H1 (cell line): Measurements from ENCODE around the gene IL1RAPL1. TPM values are rescaled to one million over a fixed set of nuclear protein-coding genes. Genes with fewer than 3 reads are reported as not detected.

Experiments used
- CTCF ChIA-PET: fragments of 300-600 bp; sonication (Branson Sonifier 250); formaldehyde crosslinking; loops from one replicate; lab custom pipeline; 2021; ENCODE audit not compliant: partially characterized antibody; lab: Charles Lee
- POLR2A ChIA-PET: fragments of 300-600 bp; sonication (Branson Sonifier 250); formaldehyde crosslinking; loops from one replicate; lab custom pipeline; 2021; ENCODE audit warnings: inconsistent platforms; ENCODE audit not compliant: partially characterized antibody; lab: Charles Lee
- DNase-seq, 2 experiments: peaks; one replicate each; pipeline versions ENCODE4 v3.0.0 to v3.0.0-alpha.2; 2010 to 2022; ENCODE audit warnings: low spot score in 2 of 2, low read depth in 1 of 2, mixed read lengths in 1 of 2
- FAIRE-seq: peaks from 2 replicates; lab custom pipeline; 2011; peaks lifted over from hg19 to GRCh38; lab: Jason Lieb, UNC
- H2AFZ ChIP-seq: 2 replicates; pipeline ENCODE4 v1.8.1; 2012; ENCODE audit warnings: low read length, inconsistent platforms
- H2AK5ac ChIP-seq: 2 replicates; pipeline ENCODE4 v1.6.1; 2013; ENCODE audit warnings: low read depth, low read length
- H2BK120ac ChIP-seq: replicated peaks from 2 replicates; pipeline ENCODE3; 2013; ENCODE audit warnings: low read depth, low read length, inconsistent platforms
- H2BK12ac ChIP-seq: 2 replicates; pipeline ENCODE4 v1.6.1; 2013; ENCODE audit warnings: low read depth, low read length
- H2BK15ac ChIP-seq: 2 replicates; pipeline ENCODE4 v1.6.1; 2013; ENCODE audit warnings: low read length
- H2BK20ac ChIP-seq: 2 replicates; pipeline ENCODE4 v1.6.1; 2013; ENCODE audit warnings: low read length
- H2BK5ac ChIP-seq: 2 replicates; pipeline ENCODE4 v1.6.1; 2013; ENCODE audit warnings: low read depth, low read length
- H3K14ac ChIP-seq: 2 replicates; pipeline ENCODE4 v1.6.1; 2013; ENCODE audit warnings: inconsistent platforms; ENCODE audit not compliant: insufficient read length
- H3K18ac ChIP-seq: 2 replicates; pipeline ENCODE4 v1.6.1; 2013; ENCODE audit warnings: low read length; ENCODE audit errors: extremely low read depth
- H3K23ac ChIP-seq: 2 replicates; pipeline ENCODE4 v1.6.1; 2013; ENCODE audit warnings: inconsistent platforms; ENCODE audit not compliant: insufficient read length
- H3K23me2 ChIP-seq: 2 replicates; pipeline ENCODE4 v1.6.1; 2013; ENCODE audit warnings: low read depth, low read length
- H3K27ac ChIP-seq: 2 replicates; pipeline ENCODE4 v1.6.1; 2011; ENCODE audit warnings: low read depth, low read length, inconsistent platforms
- H3K27me3 ChIP-seq, 4 experiments: replicated peaks in 1 of 4; 1 replicate in 1 of 4; 2 replicates in 3 of 4; pipeline versions ENCODE4 v1.6.1 to v1.8.1; 2011 to 2013; ENCODE audit warnings: low read length in 3 of 4, mild to moderate bottlenecking in 3 of 4, inconsistent platforms in 2 of 4, mixed read lengths in 2 of 4, moderate library complexity in 1 of 4; ENCODE audit not compliant: control insufficient read depth in 3 of 4, insufficient read depth in 3 of 4; ENCODE audit errors: extremely low read depth in 1 of 4
- H3K36me3 ChIP-seq, 4 experiments: 2 replicates each; pipeline versions ENCODE4 v1.6.1 to v1.8.1; 2011 to 2013; ENCODE audit warnings: mild to moderate bottlenecking in 4 of 4, low read length in 3 of 4, moderate library complexity in 2 of 4, control low read depth in 1 of 4, inconsistent platforms in 1 of 4; ENCODE audit not compliant: insufficient read depth in 4 of 4, control insufficient read depth in 2 of 4
- H3K4ac ChIP-seq: replicated peaks from 2 replicates; pipeline ENCODE3; 2013; ENCODE audit warnings: low read length, low read depth, mixed read lengths, inconsistent platforms; ENCODE audit not compliant: insufficient read length
- H3K4me1 ChIP-seq, 4 experiments: replicated peaks in 1 of 4; 1 replicate in 1 of 4; 2 replicates in 3 of 4; pipeline versions ENCODE4 v1.6.1 to v1.8.1; 2011 to 2013; ENCODE audit warnings: low read length in 3 of 4, inconsistent platforms in 2 of 4, mixed read lengths in 1 of 4; ENCODE audit not compliant: insufficient read depth in 4 of 4, control insufficient read depth in 3 of 4
- H3K4me2 ChIP-seq, 2 experiments: 2 replicates each; pipeline versions ENCODE4 v1.6.1 to v1.8.1; 2011 to 2013; ENCODE audit warnings: low read depth in 2 of 2, low read length in 2 of 2, control low read depth in 1 of 2, inconsistent platforms in 1 of 2, mild to moderate bottlenecking in 1 of 2; ENCODE audit not compliant: insufficient read depth in 1 of 2
- H3K4me3 ChIP-seq, 4 experiments: fragments of 200-600, 300-600 bp in 1 of 4; sonication (generic), shearing (Covaris generic), sonication (Bioruptor Twin) in 1 of 4; 2 replicates each; pipeline versions ENCODE4 v1.5.1 to v1.8.1; 2011 to 2016; ENCODE audit warnings: low read length in 4 of 4, low read depth in 3 of 4, control low read depth in 2 of 4, inconsistent platforms in 2 of 4, mild to moderate bottlenecking in 2 of 4, mixed read lengths in 1 of 4, moderate library complexity in 1 of 4; ENCODE audit not compliant: insufficient read depth in 2 of 4; ENCODE audit errors: extremely low read depth in 1 of 4
- H3K56ac ChIP-seq: replicated peaks from 2 replicates; pipeline ENCODE3; 2013; ENCODE audit warnings: low read depth, mild to moderate bottlenecking, mixed read lengths, low read length, inconsistent platforms; ENCODE audit not compliant: insufficient read length
- H3K79me1 ChIP-seq: 2 replicates; pipeline ENCODE4 v1.6.1; 2013; ENCODE audit warnings: low read depth, low read length, control low read depth
- H3K79me2 ChIP-seq, 2 experiments: 2 replicates each; pipeline versions ENCODE4 v1.6.1 to v1.8.1; 2012 to 2013; ENCODE audit warnings: low read length in 2 of 2, mild to moderate bottlenecking in 2 of 2, inconsistent platforms in 1 of 2; ENCODE audit not compliant: insufficient read depth in 2 of 2, control insufficient read depth in 1 of 2
- H3K9ac ChIP-seq, 4 experiments: replicated peaks in 1 of 4; 1 replicate in 1 of 4; 2 replicates in 3 of 4; pipeline versions ENCODE4 v1.6.1 to v1.8.1; 2011 to 2013; ENCODE audit warnings: low read depth in 3 of 4, low read length in 3 of 4, control low read depth in 2 of 4, mild to moderate bottlenecking in 2 of 4, moderate library complexity in 2 of 4, inconsistent platforms in 1 of 4; ENCODE audit errors: extremely low read depth in 1 of 4
- H3K9me3 ChIP-seq, 2 experiments: 2 replicates each; pipeline versions ENCODE4 v1.6.1 to v1.8.1; 2012 to 2013; ENCODE audit warnings: mild to moderate bottlenecking in 2 of 2, moderate library complexity in 2 of 2, control low read depth in 1 of 2, inconsistent platforms in 1 of 2, low read depth in 1 of 2, low read length in 1 of 2, mixed read lengths in 1 of 2; ENCODE audit not compliant: insufficient read depth in 2 of 2
- H4K20me1 ChIP-seq, 2 experiments: replicated peaks in 1 of 2; 2 replicates each; pipeline versions ENCODE3 to v1.8.1; 2011 to 2013; ENCODE audit warnings: inconsistent platforms in 2 of 2, low read length in 2 of 2, mild to moderate bottlenecking in 1 of 2; ENCODE audit not compliant: insufficient read depth in 2 of 2, control insufficient read depth in 1 of 2
- H4K5ac ChIP-seq: 2 replicates; pipeline ENCODE4 v1.6.1; 2013; ENCODE audit warnings: low read length, low read depth, mixed read lengths, inconsistent platforms; ENCODE audit not compliant: insufficient read length
- H4K8ac ChIP-seq: 2 replicates; pipeline ENCODE4 v1.8.0; 2013; ENCODE audit warnings: mild to moderate bottlenecking, moderate library complexity, low read length, inconsistent platforms; ENCODE audit not compliant: insufficient read depth; ENCODE audit errors: extremely low read depth
- H4K91ac ChIP-seq: replicated peaks from 2 replicates; pipeline ENCODE3; 2013; ENCODE audit warnings: low read length, mixed read lengths, inconsistent platforms; ENCODE audit not compliant: insufficient read length
- BRCA1 ChIP-seq: IDR thresholded peaks from 2 replicates; pipeline ENCODE4 v1.6.1; 2012; ENCODE audit warnings: low read depth, low read length, improper control_type of control experiment
- WGBS, 2 experiments: shearing (Covaris generic) in 1 of 2; methylation state at CpG; one replicate each; pipeline versions ENCODE4 v1.1.6 to v1.1.7; 2013 to 2015; ENCODE audit warnings: low lambda C conversion rate in 2 of 2, mixed read lengths in 2 of 2, inconsistent platforms in 1 of 2, low coverage in 1 of 2, missing lambda C conversion rate in 1 of 2; ENCODE audit not compliant: insufficient replicate concordance in 2 of 2, insufficient coverage in 1 of 2, insufficient read length in 1 of 2; ENCODE audit errors: extremely low coverage in 1 of 2, missing lambda C conversion rate in 1 of 2; 5-methylcytosine and 5-hydroxymethylcytosine counted together
- polyA plus RNA-seq, 7 experiments: library from polyadenylated mRNA; depleted of rRNA in 3 of 7; stranded (reverse) in 5 of 7; unstranded in 2 of 7; fragments of >200 nt in 5 of 7; fragments of 200-250 nt in 2 of 7; gene quantifications; 1 replicate in 5 of 7; 2 replicates in 1 of 7; 4 replicates in 1 of 7; pipeline versions ENCODE4 v1.2.1 to v1.2.3, GENCODE V29; 2011 to 2013; ENCODE audit warnings: missing spikeins in 2 of 7, mixed read lengths in 2 of 7
- total RNA-seq: library from RNA; stranded (reverse); fragmentation: NEBNext Ultra II Directional; extraction: Animal tissue kit (Norgen Biotek cat#: 25700); gene quantifications from 2 replicates; pipeline ENCODE4 v1.2.1, GENCODE V29; 2021
- TF ChIP-seq, protein P1 (sequence below), 3 experiments: IDR thresholded peaks; 1 replicate in 2 of 3; 2 replicates in 1 of 3; pipeline versions ENCODE4 v1.5.1 to v1.6.1; 2011; ENCODE audit warnings: low read length in 3 of 3, mild to moderate bottlenecking in 3 of 3, inconsistent platforms in 2 of 3, low read depth in 1 of 3, moderate library complexity in 1 of 3; ENCODE audit not compliant: insufficient read depth in 1 of 3; ENCODE audit errors: control extremely low read depth in 1 of 3
- TF ChIP-seq, protein P2 (sequence below): IDR thresholded peaks from 2 replicates; pipeline ENCODE4 v1.6.1; 2011; ENCODE audit warnings: low read length, improper control_type of control experiment

IL1RAPL1 gene
- total and polyA plus RNA-seq, 2 of the 8 experiments (the other 6 are each of a cell fraction or from before 2014, with no cell fraction given) = 0.11 to 0.35 TPM

DNA sequence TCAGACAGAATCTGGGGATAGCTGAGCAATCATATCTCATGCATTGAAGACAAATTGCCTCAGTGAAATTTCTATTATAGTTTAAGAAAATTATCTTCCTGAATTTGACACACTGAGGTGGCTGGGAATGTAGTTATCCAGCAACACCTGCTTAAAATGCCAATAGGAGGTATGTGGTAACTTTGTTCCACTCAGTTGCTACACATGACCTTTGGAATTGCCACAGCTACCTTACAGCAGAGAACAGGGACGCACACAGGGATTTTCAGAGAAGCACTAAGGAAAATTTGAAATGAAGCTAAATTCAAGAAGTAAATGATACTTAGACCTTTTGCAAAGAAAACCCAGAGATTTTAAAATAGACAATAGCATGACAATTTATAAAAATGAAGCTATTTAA, 264.6 kb downstream of the IL1RAPL1 start:
- H3K9ac ChIP-seq = no peak overlapping the region
- no peak overlapping the region for H4K8ac ChIP-seq
- ChIA-PET POLR2A (interaction anchor here (0.6 kb wide), 1 partner anchor 9 kb away, joined by 3 read pairs; no protein-coding TSS in a partner anchor), CTCF (interaction anchor here (0.6 kb wide), 1 partner anchor 402 kb away, joined by 3 read pairs; no protein-coding TSS in a partner anchor)
- H3K27me3 ChIP-seq = no peaks in the 10 kb centered on the region
- no peak overlapping the region for H3K4ac ChIP-seq
- H3K4me1 ChIP-seq = no peaks in the 10 kb centered on the region; a peak in 1 of 7 replicates
- WGBS, 2 experiments = 100% methylated on average over 1 of the region's 1 CpG; no CpG with 5 or more reads in 1 of the 2 experiments
- H2AFZ ChIP-seq = no peak overlapping the region
- H4K91ac ChIP-seq = no peak overlapping the region
- H3K27ac ChIP-seq = no peak overlapping the region
- no peaks in the 10 kb centered on the region for H3K79me1 ChIP-seq
- no peak overlapping the region for H3K4me2 ChIP-seq
- H3K23ac ChIP-seq = no peak overlapping the region
- no peaks in the 10 kb centered on the region for H4K20me1 ChIP-seq
- H3K4me3 ChIP-seq = no peak overlapping the region
- no peaks in the 10 kb centered on the region for H3K9me3 ChIP-seq
- no peak overlapping the region for H2AK5ac ChIP-seq
- H2BK12ac ChIP-seq = no peak overlapping the region
- H2BK15ac ChIP-seq = no peak overlapping the region
- H3K79me2 ChIP-seq = no peaks in the 10 kb centered on the region
- H3K23me2 ChIP-seq = no peaks in the 10 kb centered on the region
- H2BK120ac ChIP-seq = no peak overlapping the region
- H2BK5ac ChIP-seq = no peak overlapping the region
- H4K5ac ChIP-seq = no peak overlapping the region
- H3K36me3 ChIP-seq = no peaks in the 10 kb centered on the region
- H3K56ac ChIP-seq = no peak overlapping the region
- no peak overlapping the region for H3K18ac ChIP-seq
- no peak overlapping the region for H3K14ac ChIP-seq
- FAIRE-seq (no peak), DNase-seq (no peak)
- no peak overlapping the region for H2BK20ac ChIP-seq
- TF ChIP-seq, protein P1, sequence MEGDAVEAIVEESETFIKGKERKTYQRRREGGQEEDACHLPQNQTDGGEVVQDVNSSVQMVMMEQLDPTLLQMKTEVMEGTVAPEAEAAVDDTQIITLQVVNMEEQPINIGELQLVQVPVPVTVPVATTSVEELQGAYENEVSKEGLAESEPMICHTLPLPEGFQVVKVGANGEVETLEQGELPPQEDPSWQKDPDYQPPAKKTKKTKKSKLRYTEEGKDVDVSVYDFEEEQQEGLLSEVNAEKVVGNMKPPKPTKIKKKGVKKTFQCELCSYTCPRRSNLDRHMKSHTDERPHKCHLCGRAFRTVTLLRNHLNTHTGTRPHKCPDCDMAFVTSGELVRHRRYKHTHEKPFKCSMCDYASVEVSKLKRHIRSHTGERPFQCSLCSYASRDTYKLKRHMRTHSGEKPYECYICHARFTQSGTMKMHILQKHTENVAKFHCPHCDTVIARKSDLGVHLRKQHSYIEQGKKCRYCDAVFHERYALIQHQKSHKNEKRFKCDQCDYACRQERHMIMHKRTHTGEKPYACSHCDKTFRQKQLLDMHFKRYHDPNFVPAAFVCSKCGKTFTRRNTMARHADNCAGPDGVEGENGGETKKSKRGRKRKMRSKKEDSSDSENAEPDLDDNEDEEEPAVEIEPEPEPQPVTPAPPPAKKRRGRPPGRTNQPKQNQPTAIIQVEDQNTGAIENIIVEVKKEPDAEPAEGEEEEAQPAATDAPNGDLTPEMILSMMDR (IDR thresholded peaks at IDR 0.05; ENCODE audit: control extremely low read depth in 1 of 3, insufficient read depth in 1 of 3, low read depth in 1 of 3, low read length in 3 of 3) = no peak
- no peak for TF ChIP-seq BRCA1
- TF ChIP-seq, protein P2, sequence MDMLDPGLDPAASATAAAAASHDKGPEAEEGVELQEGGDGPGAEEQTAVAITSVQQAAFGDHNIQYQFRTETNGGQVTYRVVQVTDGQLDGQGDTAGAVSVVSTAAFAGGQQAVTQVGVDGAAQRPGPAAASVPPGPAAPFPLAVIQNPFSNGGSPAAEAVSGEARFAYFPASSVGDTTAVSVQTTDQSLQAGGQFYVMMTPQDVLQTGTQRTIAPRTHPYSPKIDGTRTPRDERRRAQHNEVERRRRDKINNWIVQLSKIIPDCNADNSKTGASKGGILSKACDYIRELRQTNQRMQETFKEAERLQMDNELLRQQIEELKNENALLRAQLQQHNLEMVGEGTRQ = no peak
